ENCODE measurements around the gene APOLD1. TPM values are rescaled to one million over a fixed set of nuclear protein-coding genes. Genes with fewer than 3 reads are reported as not detected.

APOLD1 gene
- total RNA-seq, 2 experiments from 2014 or later, result 22.5 to 25.8 TPM

DNA sequence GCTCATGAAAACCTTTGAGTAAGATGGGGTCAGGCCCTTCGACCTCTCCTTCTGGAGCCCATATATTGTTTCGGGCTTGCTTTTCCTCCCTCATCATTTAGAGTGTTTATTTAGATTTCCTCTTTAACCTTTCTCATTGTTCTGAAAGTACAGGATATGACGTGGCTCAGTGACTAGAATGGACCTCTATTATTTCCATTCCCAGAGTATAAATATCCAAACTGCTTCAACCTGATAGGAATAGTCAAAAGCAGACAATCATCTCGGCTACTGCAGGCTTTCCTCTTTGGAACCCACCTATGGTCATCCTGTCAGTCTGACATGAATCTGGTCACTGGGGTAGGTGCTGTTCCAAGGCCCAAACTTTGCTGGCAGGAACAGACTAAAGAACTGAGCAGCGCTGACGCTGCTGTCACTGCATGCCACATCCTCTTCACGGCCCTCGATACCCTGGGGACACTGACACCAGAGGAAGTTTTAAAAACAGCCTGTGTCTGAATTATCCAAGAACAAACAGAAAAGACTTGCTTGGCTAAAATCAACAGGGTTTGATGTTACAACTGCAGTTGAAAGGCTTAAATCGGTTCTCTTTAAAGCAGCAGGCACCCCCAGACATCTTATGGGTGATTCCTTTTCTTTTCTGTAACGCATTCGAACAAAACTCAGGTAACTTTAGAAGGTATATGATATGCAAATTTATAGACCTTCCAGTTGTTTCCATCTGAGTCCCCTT is 22.7 kb downstream of the APOLD1 start:
- TF ChIP-seq CTCF (conservative IDR thresholded peaks at IDR 0.05; ENCODE audit: low read length) (no peak), EZH2phosphoT487 (IDR thresholded peaks at IDR 0.05; ENCODE audit: borderline replicate concordance, low read depth, low read length) (no peak)
- intact Hi-C loops (cut with micrococcal nuclease; ENCODE audit: unreplicated experiment), result no loop called here
- peak; percentile 82 for DNase-seq (ENCODE audit: low spot score)
- Histone ChIP-seq H3K79me2 (ENCODE audit: insufficient read depth, low read depth, low read length) (no peaks in the 10 kb centered on the region), H3K27ac (ENCODE audit: low read depth, low read length, poor library complexity, severe bottlenecking) (peak overlapping the region; percentile 14), H3K9me2 (ENCODE audit: insufficient read depth, low read length) (no peaks in the 10 kb centered on the region), H3K4me1 (ENCODE audit: insufficient read depth, low read length, poor library complexity, severe bottlenecking) (peaks cover 22% of the 10 kb centered on the region), H3K4me2 (ENCODE audit: low read length) (peak overlapping the region; percentile 85), H2AFZ (ENCODE audit: low read length) (peak overlapping the region; percentile 13; the same call in 1 of the 2 replicates), H4K20me1 (ENCODE audit: insufficient read depth, low read length) (no peaks in the 10 kb centered on the region; the same call in 1 of the 2 replicates), H3K4me3 (ENCODE audit: low read depth, low read length, poor library complexity, severe bottlenecking) (peak overlapping the region; percentile 39), H3K36me3 (ENCODE audit: insufficient read depth, low read length) (no peaks in the 10 kb centered on the region), H3K9me3 (ENCODE audit: low read length) (no peaks in the 10 kb centered on the region)
- BruUV-seq (replicated peaks), result no TSS peak
- POLR2A ChIA-PET, result no interaction called here
- CTCF ChIA-PET (ENCODE audit: unreplicated experiment), result no interaction called here

DNA sequence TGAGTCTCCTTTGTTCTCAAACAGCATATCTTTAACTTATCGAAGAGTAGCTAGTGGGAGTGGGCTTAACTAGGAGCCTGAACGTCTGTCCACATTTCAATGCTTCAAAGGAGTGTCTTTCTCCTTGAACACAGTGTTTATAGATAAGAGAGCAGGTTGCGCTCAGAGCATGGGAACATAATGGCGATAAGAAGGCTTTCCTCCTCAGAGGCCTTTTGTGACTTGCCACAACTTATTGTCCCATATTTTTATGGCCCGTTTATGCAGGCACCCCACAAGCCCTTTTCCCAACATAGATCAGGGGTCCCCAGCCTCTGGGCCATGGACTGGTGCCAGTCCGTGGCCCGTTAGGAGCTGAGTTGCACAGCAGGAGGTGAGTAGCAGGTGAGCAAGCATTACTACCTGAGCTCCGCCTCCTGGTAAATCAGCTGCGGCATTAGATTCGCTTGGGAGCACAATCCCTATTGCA is 25.1 kb downstream of the APOLD1 start:
- DNase-seq (ENCODE audit: low spot score), result no peak
- no peaks in the 10 kb centered on the region for H3K9me3 ChIP-seq (ENCODE audit: low read length)
- no peak for TF ChIP-seq CTCF (conservative IDR thresholded peaks at IDR 0.05; ENCODE audit: low read length)
- no peak for TF ChIP-seq EZH2phosphoT487 (IDR thresholded peaks at IDR 0.05; ENCODE audit: borderline replicate concordance, low read depth, low read length)
- no peak overlapping the region for H3K4me2 ChIP-seq (ENCODE audit: low read length)
- ChIA-PET POLR2A (no interaction called here), CTCF (ENCODE audit: unreplicated experiment) (no interaction called here)
- H3K79me2 ChIP-seq (ENCODE audit: insufficient read depth, low read depth, low read length), result peaks cover 24% of the 10 kb centered on the region
- no peak overlapping the region for H3K27ac ChIP-seq (ENCODE audit: low read depth, low read length, poor library complexity, severe bottlenecking)
- H3K9me2 ChIP-seq (ENCODE audit: insufficient read depth, low read length), result no peaks in the 10 kb centered on the region
- H2AFZ ChIP-seq (ENCODE audit: low read length), result no peak overlapping the region
- H3K4me3 ChIP-seq (ENCODE audit: low read depth, low read length, poor library complexity, severe bottlenecking), result no peak overlapping the region
- H3K4me1 ChIP-seq (ENCODE audit: insufficient read depth, low read length, poor library complexity, severe bottlenecking), result peaks cover 30% of the 10 kb centered on the region
- H4K20me1 ChIP-seq (ENCODE audit: insufficient read depth, low read length), result no peaks in the 10 kb centered on the region; the same call in 1 of the 2 replicates
- intact Hi-C loops (cut with micrococcal nuclease; ENCODE audit: unreplicated experiment), result no loop called here
- BruUV-seq (replicated peaks), result no TSS peak
- H3K36me3 ChIP-seq (ENCODE audit: insufficient read depth, low read length), result peaks cover 16% of the 10 kb centered on the region

- intact Hi-C loops (cut with micrococcal nuclease; ENCODE audit: unreplicated experiment), result no loop called here
- H3K36me3 ChIP-seq (ENCODE audit: insufficient read depth, low read length), result peaks cover 23% of the 10 kb centered on the region
- no peak overlapping the region for H2AFZ ChIP-seq (ENCODE audit: low read length)
- DNase-seq (ENCODE audit: low spot score), result no peak
- H3K27ac ChIP-seq (ENCODE audit: low read depth, low read length, poor library complexity, severe bottlenecking), result no peak overlapping the region
- ChIA-PET CTCF (ENCODE audit: unreplicated experiment) (no interaction called here), POLR2A (no interaction called here)
- H4K20me1 ChIP-seq (ENCODE audit: insufficient read depth, low read length), result no peaks in the 10 kb centered on the region; the same call in 1 of the 2 replicates
- peaks cover 32% of the 10 kb centered on the region for H3K79me2 ChIP-seq (ENCODE audit: insufficient read depth, low read depth, low read length)
- peaks cover 30% of the 10 kb centered on the region for H3K4me1 ChIP-seq (ENCODE audit: insufficient read depth, low read length, poor library complexity, severe bottlenecking)
- H3K9me2 ChIP-seq (ENCODE audit: insufficient read depth, low read length), result no peaks in the 10 kb centered on the region
- H3K9me3 ChIP-seq (ENCODE audit: low read length), result no peaks in the 10 kb centered on the region
- TF ChIP-seq CTCF (conservative IDR thresholded peaks at IDR 0.05; ENCODE audit: low read length) (no peak), EZH2phosphoT487 (IDR thresholded peaks at IDR 0.05; ENCODE audit: borderline replicate concordance, low read depth, low read length) (no peak)
- no TSS peak for BruUV-seq (replicated peaks)
- H3K4me2 ChIP-seq (ENCODE audit: low read length), result no peak overlapping the region
- no peak overlapping the region for H3K4me3 ChIP-seq (ENCODE audit: low read depth, low read length, poor library complexity, severe bottlenecking)
These were observed 25.9 kb downstream of the APOLD1 start for GRCh38 chr12:12811343-12811742.
